Spleen (tissue), 11 donors: ENCODE measurements around the gene GRIP1. TPM values are rescaled to one million over a fixed set of nuclear protein-coding genes. Genes with fewer than 3 reads are reported as not detected.

Source experiments
- DNase-seq: peaks from one replicate; pipeline ENCODE4 v3.0.0-alpha.2; 2020
- H3K27ac ChIP-seq, 8 donors: fragments of 200-600 bp; sonication (generic) in 7 of 8; 1 replicate in 4 of 8; 2 replicates in 4 of 8; pipeline versions ENCODE4 v1.5.0 to v1.8.0; 2016 to 2021; ENCODE audit warnings: inconsistent platforms in 4 of 8, mild to moderate bottlenecking in 4 of 8, moderate library complexity in 1 of 8
- H3K27me3 ChIP-seq, 7 donors: fragments of 200-600 bp; sonication (generic) in 6 of 7; replicated peaks in 1 of 7; 1 replicate in 4 of 7; 2 replicates in 3 of 7; pipeline versions ENCODE4 v1.5.0 to v1.8.0; 2016 to 2021; ENCODE audit warnings: inconsistent platforms in 3 of 7, mild to moderate bottlenecking in 1 of 7
- H3K36me3 ChIP-seq, 6 donors: fragments of 200-600 bp; sonication (generic) in 5 of 6; 1 replicate in 4 of 6; 2 replicates in 2 of 6; pipeline versions ENCODE4 v1.5.0 to v1.8.0; 2016 to 2021; ENCODE audit warnings: inconsistent platforms in 2 of 6
- H3K4me1 ChIP-seq, 6 donors: fragments of 200-600 bp; sonication (generic) in 5 of 6; 1 replicate in 3 of 6; 2 replicates in 3 of 6; pipeline versions ENCODE4 v1.5.0 to v1.8.0; 2016 to 2021; ENCODE audit warnings: inconsistent platforms in 3 of 6
- H3K4me3 ChIP-seq, 8 donors: fragments of 200-600 bp; sonication (generic) in 7 of 8; 1 replicate in 4 of 8; 2 replicates in 4 of 8; pipeline versions ENCODE4 v1.5.0 to v1.8.0; 2016 to 2021; ENCODE audit warnings: inconsistent platforms in 4 of 8, mild to moderate bottlenecking in 4 of 8, moderate library complexity in 2 of 8
- H3K9me3 ChIP-seq, 8 donors: fragments of 200-600 bp; sonication (generic) in 7 of 8; 1 replicate in 4 of 8; 2 replicates in 4 of 8; pipeline versions ENCODE4 v1.5.0 to v1.8.0; 2016 to 2021; ENCODE audit warnings: inconsistent platforms in 4 of 8
- POLR2A ChIP-seq, 3 donors: fragments of 450-650 bp; IDR thresholded peaks; one replicate each; pipeline ENCODE4 v1.5.1; 2017; ENCODE audit warnings: antibody characterized with exemption in 3 of 3, mild to moderate bottlenecking in 1 of 3
- POLR2AphosphoS5 ChIP-seq, 3 donors: sonication (generic); formaldehyde crosslinking; IDR thresholded peaks; one replicate each; pipeline ENCODE4 v1.5.1; 2017; ENCODE audit warnings: antibody characterized with exemption in 3 of 3
- WGBS, 5 donors: extraction: QIAGEN DNeasy Blood & Tissue Kit in 3 of 5; methylation state at CpG; one replicate each; pipeline versions ENCODE4 v1.1.5 to v1.1.7; 2013 to 2018; 5-methylcytosine and 5-hydroxymethylcytosine counted together
- intact Hi-C: fragments of 100-400 bp; cut with DNase I; formaldehyde crosslinking; loops from one replicate; pipeline ENCODE4 v1.15.0; 2023; ENCODE audit warnings: low total_unique reads
- polyA plus RNA-seq, 3 donors: library from polyadenylated mRNA; stranded (reverse); fragments of 200-250 nt; gene quantifications; one replicate each; pipeline ENCODE4 v1.2.1, GENCODE V29; 2013
- total RNA-seq, 7 donors: library from RNA; depleted of rRNA in 3 of 7; stranded (reverse); fragments of >200 nt in 3 of 7; fragmentation: NEBNext Ultra II Directional in 4 of 7; extraction: Animal tissue kit (Norgen Biotek cat#: 25700) in 4 of 7; gene quantifications; one replicate each; pipeline versions ENCODE4 v1.1.0 to v1.2.1, GENCODE V29; 2016 to 2021
- TF ChIP-seq, protein P1 (sequence below), 11 experiments: fragments of 200-600 bp in 7 of 11; fragments of 450-650 bp in 4 of 11; sonication (generic) in 4 of 11; IDR thresholded peaks in 8 of 11; conservative IDR thresholded peaks in 3 of 11; 1 replicate in 7 of 11; 2 replicates in 4 of 11; pipeline versions ENCODE4 v1.4.0 to v1.8.0; 2016 to 2021; ENCODE audit warnings: antibody characterized with exemption in 11 of 11, inconsistent platforms in 4 of 11, mild to moderate bottlenecking in 1 of 11
- donor health status: healthy with polysubstance abuse.
- donor health status: DM: no; HTN: no; CAD: no; lungs with moderate emphysema.
- donor health status: DM: no; HTN: no; CAD: no.
- donor health status: Bipolar disorder and iron deficiency.
- donor health status: healthy.
- donor health status: DM: no; HTN: no; CAD: no.
- donor health status: DM: yes; HTN: yes; CAD: no.

The GRIP1 gene
- total and polyA plus RNA-seq, 10 donors = 0.35 to 15.2 (median 4.8) TPM

DNA sequence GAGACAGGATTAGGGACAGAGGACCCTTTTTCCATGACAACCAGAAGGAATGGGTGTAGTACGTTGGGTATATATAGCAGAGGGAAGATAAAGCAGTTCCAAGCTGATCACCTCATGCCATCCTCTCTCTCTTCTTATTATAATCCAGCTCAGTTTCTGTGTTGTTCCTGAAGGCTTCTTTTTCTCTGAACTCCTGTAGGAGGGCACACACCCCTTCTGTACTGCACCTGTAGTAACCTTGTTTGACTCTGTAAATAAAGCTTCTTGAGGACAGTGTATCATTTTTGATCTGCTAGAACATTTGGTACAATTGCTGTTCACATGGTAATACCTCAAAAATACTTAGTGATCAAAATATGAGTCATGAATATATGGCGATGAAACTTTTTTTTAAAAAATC is 343.1 kb downstream of the GRIP1 start:
- Histone ChIP-seq H3K27me3 (no peaks in the 10 kb centered on the region), H3K4me1 (no peaks in the 10 kb centered on the region), H3K9me3 (peaks cover 0 to 17% (median 12%) of the 10 kb centered on the region in 8 donors), H3K4me3 (no peak overlapping the region), H3K27ac (no peak overlapping the region), H3K36me3 (peaks cover 0 to 83% (median 50%) of the 10 kb centered on the region in 6 donors)
- no peak for DNase-seq
- TF ChIP-seq POLR2AphosphoS5 (IDR thresholded peaks at IDR 0.05) (no peak), POLR2A (IDR thresholded peaks at IDR 0.05) (no peak)
- TF ChIP-seq, protein P1, sequence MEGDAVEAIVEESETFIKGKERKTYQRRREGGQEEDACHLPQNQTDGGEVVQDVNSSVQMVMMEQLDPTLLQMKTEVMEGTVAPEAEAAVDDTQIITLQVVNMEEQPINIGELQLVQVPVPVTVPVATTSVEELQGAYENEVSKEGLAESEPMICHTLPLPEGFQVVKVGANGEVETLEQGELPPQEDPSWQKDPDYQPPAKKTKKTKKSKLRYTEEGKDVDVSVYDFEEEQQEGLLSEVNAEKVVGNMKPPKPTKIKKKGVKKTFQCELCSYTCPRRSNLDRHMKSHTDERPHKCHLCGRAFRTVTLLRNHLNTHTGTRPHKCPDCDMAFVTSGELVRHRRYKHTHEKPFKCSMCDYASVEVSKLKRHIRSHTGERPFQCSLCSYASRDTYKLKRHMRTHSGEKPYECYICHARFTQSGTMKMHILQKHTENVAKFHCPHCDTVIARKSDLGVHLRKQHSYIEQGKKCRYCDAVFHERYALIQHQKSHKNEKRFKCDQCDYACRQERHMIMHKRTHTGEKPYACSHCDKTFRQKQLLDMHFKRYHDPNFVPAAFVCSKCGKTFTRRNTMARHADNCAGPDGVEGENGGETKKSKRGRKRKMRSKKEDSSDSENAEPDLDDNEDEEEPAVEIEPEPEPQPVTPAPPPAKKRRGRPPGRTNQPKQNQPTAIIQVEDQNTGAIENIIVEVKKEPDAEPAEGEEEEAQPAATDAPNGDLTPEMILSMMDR (IDR thresholded peaks at IDR 0.05 in 8 of 11, conservative IDR thresholded peaks at IDR 0.05 in 3 of 11) = no peak
- 91 to 97% (median 95%) methylated on average over 2 of the region's 2 CpGs for WGBS, 5 donors
- intact Hi-C loops = no loop called here

DNA sequence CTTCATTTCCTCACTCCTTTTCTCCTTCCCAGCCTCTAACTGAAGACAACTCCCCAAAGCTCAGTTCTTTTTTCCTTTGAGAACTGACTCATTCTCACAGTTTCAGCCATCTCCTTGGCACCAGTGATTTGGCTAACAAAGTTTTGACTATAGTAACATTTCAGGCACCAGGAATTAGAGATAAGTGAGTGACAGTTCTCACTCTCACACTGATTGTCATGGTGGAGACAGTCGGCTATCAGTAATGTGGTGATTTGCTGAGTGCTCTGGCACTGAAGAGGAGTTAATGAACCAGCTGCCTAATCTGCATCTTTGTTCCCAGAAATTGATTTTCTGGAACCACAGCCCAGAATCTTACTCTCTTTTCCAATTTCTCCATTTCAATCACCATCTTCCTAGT is 347.1 kb downstream of the GRIP1 start:
- intact Hi-C loops = no loop called here
- peaks cover 0 to 70% (median 20%) of the 10 kb centered on the region in 6 donors for H3K36me3 ChIP-seq
- H3K4me3 ChIP-seq = no peak overlapping the region
- WGBS, 5 donors = 94 to 100% (median 96%) methylated on average over 1 of the region's 1 CpG
- H3K27me3 ChIP-seq = no peaks in the 10 kb centered on the region
- no peaks in the 10 kb centered on the region for H3K9me3 ChIP-seq
- H3K4me1 ChIP-seq = no peaks in the 10 kb centered on the region
- TF ChIP-seq POLR2AphosphoS5 (IDR thresholded peaks at IDR 0.05) (no peak), POLR2A (IDR thresholded peaks at IDR 0.05) (no peak)
- TF ChIP-seq, protein P1 (IDR thresholded peaks at IDR 0.05 in 8 of 11, conservative IDR thresholded peaks at IDR 0.05 in 3 of 11) = no peak
- no peak overlapping the region for H3K27ac ChIP-seq
- DNase-seq = no peak

DNA sequence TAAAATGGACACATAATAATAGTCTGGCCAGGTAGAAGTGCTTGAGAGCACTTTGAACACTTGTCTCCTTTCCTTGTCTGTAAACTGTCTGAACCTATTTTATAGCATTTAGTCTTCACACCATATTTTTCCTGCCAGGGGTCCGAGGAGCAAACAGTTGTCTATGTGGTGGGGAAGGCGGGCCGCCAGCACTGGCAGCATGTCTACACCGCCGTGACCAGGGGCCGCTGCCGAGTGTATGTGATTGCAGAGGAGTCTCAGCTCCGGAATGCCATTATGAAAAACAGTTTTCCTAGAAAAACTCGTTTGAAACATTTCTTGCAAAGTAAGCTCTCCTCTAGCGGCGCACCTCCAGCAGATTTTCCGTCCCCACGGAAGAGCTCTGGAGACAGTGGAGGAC is 347.9 kb downstream of the GRIP1 start:
- Histone ChIP-seq H3K4me1 (no peaks in the 10 kb centered on the region), H3K27ac (no peak overlapping the region), H3K27me3 (no peaks in the 10 kb centered on the region), H3K9me3 (no peaks in the 10 kb centered on the region), H3K4me3 (no peak overlapping the region), H3K36me3 (peaks cover 0 to 70% (median 26%) of the 10 kb centered on the region in 6 donors)
- TF ChIP-seq POLR2A (IDR thresholded peaks at IDR 0.05) (no peak), POLR2AphosphoS5 (IDR thresholded peaks at IDR 0.05) (peak in 1 of 3 donors; percentile 10)
- TF ChIP-seq, protein P1 (IDR thresholded peaks at IDR 0.05 in 8 of 11, conservative IDR thresholded peaks at IDR 0.05 in 3 of 11) = no peak
- intact Hi-C loops = no loop called here
- DNase-seq = no peak
- 92 to 95% (median 93%) methylated on average over 13 of the region's 13 CpGs for WGBS, 5 donors

DNA sequence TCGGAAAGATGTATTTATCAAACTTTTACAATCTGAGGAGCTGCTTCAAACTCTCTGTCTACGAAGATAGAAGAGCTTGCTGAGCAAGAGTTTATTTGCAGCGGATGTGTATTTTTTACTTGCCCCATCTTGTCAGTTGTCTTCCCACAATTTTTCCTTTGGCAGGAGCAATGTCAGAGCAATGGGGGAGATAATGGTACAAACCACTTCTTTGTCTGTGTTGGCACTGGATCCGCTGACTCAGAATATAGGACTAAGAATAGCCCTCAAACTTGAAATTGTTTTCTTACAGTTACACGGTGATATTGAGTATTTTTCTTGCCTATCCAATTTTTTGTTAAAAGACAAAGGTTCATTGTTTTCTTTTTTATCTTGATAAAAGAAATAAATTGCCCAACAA is 348.9 kb downstream of the GRIP1 start:
- H3K4me3 ChIP-seq = no peak overlapping the region
- intact Hi-C loops = no loop called here
- H3K27me3 ChIP-seq = no peaks in the 10 kb centered on the region
- no peak for TF ChIP-seq POLR2AphosphoS5 (IDR thresholded peaks at IDR 0.05)
- TF ChIP-seq, protein P1 (IDR thresholded peaks at IDR 0.05 in 8 of 11, conservative IDR thresholded peaks at IDR 0.05 in 3 of 11) = no peak
- TF ChIP-seq POLR2A (IDR thresholded peaks at IDR 0.05) = no peak
- no peak for DNase-seq
- WGBS, 5 donors = 94 to 97% (median 95%) methylated on average over 5 of the region's 5 CpGs
- no peak overlapping the region for H3K27ac ChIP-seq
- H3K9me3 ChIP-seq = no peaks in the 10 kb centered on the region
- H3K4me1 ChIP-seq = no peaks in the 10 kb centered on the region
- H3K36me3 ChIP-seq = peaks cover 0 to 81% (median 35%) of the 10 kb centered on the region in 6 donors
